H1 (cell line): ENCODE measurements around the gene SCAF1. TPM values are rescaled to one million over a fixed set of nuclear protein-coding genes. Genes with fewer than 3 reads are reported as not detected.

Experiments used
- CTCF ChIA-PET: fragments of 300-600 bp; sonication (Branson Sonifier 250); formaldehyde crosslinking; loops from one replicate; lab custom pipeline; 2021; ENCODE audit not compliant: partially characterized antibody; lab: Charles Lee
- POLR2A ChIA-PET: fragments of 300-600 bp; sonication (Branson Sonifier 250); formaldehyde crosslinking; loops from one replicate; lab custom pipeline; 2021; ENCODE audit warnings: inconsistent platforms; ENCODE audit not compliant: partially characterized antibody; lab: Charles Lee
- DNase-seq, 2 experiments: peaks; one replicate each; pipeline versions ENCODE4 v3.0.0 to v3.0.0-alpha.2; 2010 to 2022; ENCODE audit warnings: low spot score in 2 of 2, low read depth in 1 of 2, mixed read lengths in 1 of 2
- FAIRE-seq: peaks from 2 replicates; lab custom pipeline; 2011; peaks lifted over from hg19 to GRCh38; lab: Jason Lieb, UNC
- H2AFZ ChIP-seq: 2 replicates; pipeline ENCODE4 v1.8.1; 2012; ENCODE audit warnings: low read length, inconsistent platforms
- H2AK5ac ChIP-seq: 2 replicates; pipeline ENCODE4 v1.6.1; 2013; ENCODE audit warnings: low read depth, low read length
- H2BK120ac ChIP-seq: replicated peaks from 2 replicates; pipeline ENCODE3; 2013; ENCODE audit warnings: low read depth, low read length, inconsistent platforms
- H2BK12ac ChIP-seq: 2 replicates; pipeline ENCODE4 v1.6.1; 2013; ENCODE audit warnings: low read depth, low read length
- H2BK15ac ChIP-seq: 2 replicates; pipeline ENCODE4 v1.6.1; 2013; ENCODE audit warnings: low read length
- H2BK20ac ChIP-seq: 2 replicates; pipeline ENCODE4 v1.6.1; 2013; ENCODE audit warnings: low read length
- H2BK5ac ChIP-seq: 2 replicates; pipeline ENCODE4 v1.6.1; 2013; ENCODE audit warnings: low read depth, low read length
- H3K14ac ChIP-seq: 2 replicates; pipeline ENCODE4 v1.6.1; 2013; ENCODE audit warnings: inconsistent platforms; ENCODE audit not compliant: insufficient read length
- H3K18ac ChIP-seq: 2 replicates; pipeline ENCODE4 v1.6.1; 2013; ENCODE audit warnings: low read length; ENCODE audit errors: extremely low read depth
- H3K23ac ChIP-seq: 2 replicates; pipeline ENCODE4 v1.6.1; 2013; ENCODE audit warnings: inconsistent platforms; ENCODE audit not compliant: insufficient read length
- H3K23me2 ChIP-seq: 2 replicates; pipeline ENCODE4 v1.6.1; 2013; ENCODE audit warnings: low read depth, low read length
- H3K27ac ChIP-seq: 2 replicates; pipeline ENCODE4 v1.6.1; 2011; ENCODE audit warnings: low read depth, low read length, inconsistent platforms
- H3K27me3 ChIP-seq, 4 experiments: replicated peaks in 1 of 4; 1 replicate in 1 of 4; 2 replicates in 3 of 4; pipeline versions ENCODE4 v1.6.1 to v1.8.1; 2011 to 2013; ENCODE audit warnings: low read length in 3 of 4, mild to moderate bottlenecking in 3 of 4, inconsistent platforms in 2 of 4, mixed read lengths in 2 of 4, moderate library complexity in 1 of 4; ENCODE audit not compliant: control insufficient read depth in 3 of 4, insufficient read depth in 3 of 4; ENCODE audit errors: extremely low read depth in 1 of 4
- H3K36me3 ChIP-seq, 4 experiments: 2 replicates each; pipeline versions ENCODE4 v1.6.1 to v1.8.1; 2011 to 2013; ENCODE audit warnings: mild to moderate bottlenecking in 4 of 4, low read length in 3 of 4, moderate library complexity in 2 of 4, control low read depth in 1 of 4, inconsistent platforms in 1 of 4; ENCODE audit not compliant: insufficient read depth in 4 of 4, control insufficient read depth in 2 of 4
- H3K4ac ChIP-seq: replicated peaks from 2 replicates; pipeline ENCODE3; 2013; ENCODE audit warnings: low read length, low read depth, mixed read lengths, inconsistent platforms; ENCODE audit not compliant: insufficient read length
- H3K4me1 ChIP-seq, 4 experiments: replicated peaks in 1 of 4; 1 replicate in 1 of 4; 2 replicates in 3 of 4; pipeline versions ENCODE4 v1.6.1 to v1.8.1; 2011 to 2013; ENCODE audit warnings: low read length in 3 of 4, inconsistent platforms in 2 of 4, mixed read lengths in 1 of 4; ENCODE audit not compliant: insufficient read depth in 4 of 4, control insufficient read depth in 3 of 4
- H3K4me2 ChIP-seq, 2 experiments: 2 replicates each; pipeline versions ENCODE4 v1.6.1 to v1.8.1; 2011 to 2013; ENCODE audit warnings: low read depth in 2 of 2, low read length in 2 of 2, control low read depth in 1 of 2, inconsistent platforms in 1 of 2, mild to moderate bottlenecking in 1 of 2; ENCODE audit not compliant: insufficient read depth in 1 of 2
- H3K4me3 ChIP-seq, 4 experiments: fragments of 200-600, 300-600 bp in 1 of 4; sonication (generic), shearing (Covaris generic), sonication (Bioruptor Twin) in 1 of 4; 2 replicates each; pipeline versions ENCODE4 v1.5.1 to v1.8.1; 2011 to 2016; ENCODE audit warnings: low read length in 4 of 4, low read depth in 3 of 4, control low read depth in 2 of 4, inconsistent platforms in 2 of 4, mild to moderate bottlenecking in 2 of 4, mixed read lengths in 1 of 4, moderate library complexity in 1 of 4; ENCODE audit not compliant: insufficient read depth in 2 of 4; ENCODE audit errors: extremely low read depth in 1 of 4
- H3K56ac ChIP-seq: replicated peaks from 2 replicates; pipeline ENCODE3; 2013; ENCODE audit warnings: low read depth, mild to moderate bottlenecking, mixed read lengths, low read length, inconsistent platforms; ENCODE audit not compliant: insufficient read length
- H3K79me1 ChIP-seq: 2 replicates; pipeline ENCODE4 v1.6.1; 2013; ENCODE audit warnings: low read depth, low read length, control low read depth
- H3K79me2 ChIP-seq, 2 experiments: 2 replicates each; pipeline versions ENCODE4 v1.6.1 to v1.8.1; 2012 to 2013; ENCODE audit warnings: low read length in 2 of 2, mild to moderate bottlenecking in 2 of 2, inconsistent platforms in 1 of 2; ENCODE audit not compliant: insufficient read depth in 2 of 2, control insufficient read depth in 1 of 2
- H3K9ac ChIP-seq, 4 experiments: replicated peaks in 1 of 4; 1 replicate in 1 of 4; 2 replicates in 3 of 4; pipeline versions ENCODE4 v1.6.1 to v1.8.1; 2011 to 2013; ENCODE audit warnings: low read depth in 3 of 4, low read length in 3 of 4, control low read depth in 2 of 4, mild to moderate bottlenecking in 2 of 4, moderate library complexity in 2 of 4, inconsistent platforms in 1 of 4; ENCODE audit errors: extremely low read depth in 1 of 4
- H3K9me3 ChIP-seq, 2 experiments: 2 replicates each; pipeline versions ENCODE4 v1.6.1 to v1.8.1; 2012 to 2013; ENCODE audit warnings: mild to moderate bottlenecking in 2 of 2, moderate library complexity in 2 of 2, control low read depth in 1 of 2, inconsistent platforms in 1 of 2, low read depth in 1 of 2, low read length in 1 of 2, mixed read lengths in 1 of 2; ENCODE audit not compliant: insufficient read depth in 2 of 2
- H4K20me1 ChIP-seq, 2 experiments: replicated peaks in 1 of 2; 2 replicates each; pipeline versions ENCODE3 to v1.8.1; 2011 to 2013; ENCODE audit warnings: inconsistent platforms in 2 of 2, low read length in 2 of 2, mild to moderate bottlenecking in 1 of 2; ENCODE audit not compliant: insufficient read depth in 2 of 2, control insufficient read depth in 1 of 2
- H4K5ac ChIP-seq: 2 replicates; pipeline ENCODE4 v1.6.1; 2013; ENCODE audit warnings: low read length, low read depth, mixed read lengths, inconsistent platforms; ENCODE audit not compliant: insufficient read length
- H4K8ac ChIP-seq: 2 replicates; pipeline ENCODE4 v1.8.0; 2013; ENCODE audit warnings: mild to moderate bottlenecking, moderate library complexity, low read length, inconsistent platforms; ENCODE audit not compliant: insufficient read depth; ENCODE audit errors: extremely low read depth
- H4K91ac ChIP-seq: replicated peaks from 2 replicates; pipeline ENCODE3; 2013; ENCODE audit warnings: low read length, mixed read lengths, inconsistent platforms; ENCODE audit not compliant: insufficient read length
- ATF3 ChIP-seq: IDR thresholded peaks from 2 replicates; pipeline ENCODE4 v1.6.1; 2011; ENCODE audit warnings: low read depth, mild to moderate bottlenecking, low read length; ENCODE audit not compliant: insufficient read depth
- KDM5A ChIP-seq: fragments of 200-600 bp; IDR thresholded peaks from 2 replicates; pipeline ENCODE4 v1.7.1; 2012; ENCODE audit warnings: mild to moderate bottlenecking, low read length, inconsistent platforms, mixed read lengths
- PHF8 ChIP-seq: fragments of 200-600 bp; sonication (generic); conservative IDR thresholded peaks from 2 replicates; pipeline ENCODE4 v1.7.1; 2012; ENCODE audit warnings: low read depth, mild to moderate bottlenecking, inconsistent platforms, low read length, moderate library complexity
- POLR2AphosphoS5 ChIP-seq: IDR thresholded peaks from 2 replicates; pipeline ENCODE4 v1.6.1; 2011; ENCODE audit warnings: low read depth, low read length
- RFX5 ChIP-seq: IDR thresholded peaks from 2 replicates; pipeline ENCODE4 v1.6.1; 2011; ENCODE audit warnings: low read depth, low read length, improper control_type of control experiment, borderline replicate concordance
- SAP30 ChIP-seq: fragments of 300-600 bp; sonication (generic); IDR thresholded peaks from 2 replicates; pipeline ENCODE4 v1.7.1; 2012; ENCODE audit warnings: low read length, moderate library complexity, mild to moderate bottlenecking, inconsistent platforms; ENCODE audit not compliant: insufficient read depth, insufficient replicate concordance
- SIX5 ChIP-seq: IDR thresholded peaks from 2 replicates; pipeline ENCODE4 v1.6.1; 2011; ENCODE audit warnings: mild to moderate bottlenecking, low read depth, low read length
- SRF ChIP-seq: IDR thresholded peaks from 2 replicates; pipeline ENCODE4 v1.6.1; 2011; ENCODE audit warnings: mild to moderate bottlenecking, low read depth, low read length, moderate library complexity
- SUZ12 ChIP-seq: fragments of 200-600 bp; sonication (generic); IDR thresholded peaks from 2 replicates; pipeline ENCODE4 v1.6.1; 2012; ENCODE audit warnings: mild to moderate bottlenecking, inconsistent platforms, low read length, moderate library complexity, mixed read lengths
- WGBS, 2 experiments: shearing (Covaris generic) in 1 of 2; methylation state at CpG; one replicate each; pipeline versions ENCODE4 v1.1.6 to v1.1.7; 2013 to 2015; ENCODE audit warnings: low lambda C conversion rate in 2 of 2, mixed read lengths in 2 of 2, inconsistent platforms in 1 of 2, low coverage in 1 of 2, missing lambda C conversion rate in 1 of 2; ENCODE audit not compliant: insufficient replicate concordance in 2 of 2, insufficient coverage in 1 of 2, insufficient read length in 1 of 2; ENCODE audit errors: extremely low coverage in 1 of 2, missing lambda C conversion rate in 1 of 2; 5-methylcytosine and 5-hydroxymethylcytosine counted together
- polyA plus RNA-seq, 7 experiments: library from polyadenylated mRNA; depleted of rRNA in 3 of 7; stranded (reverse) in 5 of 7; unstranded in 2 of 7; fragments of >200 nt in 5 of 7; fragments of 200-250 nt in 2 of 7; gene quantifications; 1 replicate in 5 of 7; 2 replicates in 1 of 7; 4 replicates in 1 of 7; pipeline versions ENCODE4 v1.2.1 to v1.2.3, GENCODE V29; 2011 to 2013; ENCODE audit warnings: missing spikeins in 2 of 7, mixed read lengths in 2 of 7
- total RNA-seq: library from RNA; stranded (reverse); fragmentation: NEBNext Ultra II Directional; extraction: Animal tissue kit (Norgen Biotek cat#: 25700); gene quantifications from 2 replicates; pipeline ENCODE4 v1.2.1, GENCODE V29; 2021

The SCAF1 gene
- total and polyA plus RNA-seq, 2 of the 8 experiments (the other 6 are each of a cell fraction or from before 2014, with no cell fraction given) = 9.7 to 81.7 TPM

- Histone ChIP-seq H4K20me1 (peaks cover 0 to 16% of the 10 kb centered on the region in 2 experiments), H2AK5ac (no peak overlapping the region), H2AFZ (peak overlapping the region; percentile 28; the same call in 1 of the 2 replicates), H2BK5ac (peak overlapping the region; percentile 44; the same call in 1 of the 2 replicates), H3K23me2 (peaks cover 20% of the 10 kb centered on the region), H2BK120ac (no peak overlapping the region), H3K27ac (no peak overlapping the region), H3K27me3 (no peaks in the 10 kb centered on the region), H2BK20ac (no peak overlapping the region), H3K9ac (peak overlapping the region in 3 of 4 experiments; percentile 0 to 32 (median 2); a peak in 4 of 7 replicates), H2BK15ac (peak overlapping the region; percentile 92; the same call in 1 of the 2 replicates), H3K4me2 (peak overlapping the region; percentile 93 to 99), H4K5ac (peak overlapping the region; percentile 87), H4K91ac (peak overlapping the region; percentile 15), H3K79me2 (peaks cover 0 to 9% of the 10 kb centered on the region in 2 experiments; a peak in 1 of 4 replicates), H3K18ac (peak overlapping the region; percentile 91), H2BK12ac (no peak overlapping the region), H3K23ac (no peak overlapping the region), H3K14ac (no peak overlapping the region), H3K4ac (peak overlapping the region; percentile 86), H3K4me3 (peak overlapping the region; percentile 88 to 94 (median 92)), H4K8ac (no peak overlapping the region), H3K4me1 (peaks cover 0 to 25% (median 13%) of the 10 kb centered on the region in 4 experiments; a peak in 6 of 7 replicates), H3K79me1 (no peaks in the 10 kb centered on the region), H3K36me3 (peaks cover 3 to 22% (median 7%) of the 10 kb centered on the region in 4 experiments; a peak in 6 of 8 replicates), H3K56ac (peak overlapping the region; percentile 14), H3K9me3 (no peaks in the 10 kb centered on the region)
- FAIRE-seq (no peak), DNase-seq (peak in 1 of 2 experiments; percentile 84)
- 3% methylated on average over 37 of the region's 39 CpGs; no CpG with 5 or more reads in 1 of the 2 experiments for WGBS, 2 experiments
- ChIA-PET CTCF (interaction anchor here (1.2 to 3.4 kb wide), 7 partner anchors 11 to 114 kb away, joined by 4 to 11 read pairs (median 5); no protein-coding TSS in a partner anchor), POLR2A (interaction anchor here (0.6 to 12.2 kb wide), 30 partner anchors 8 to 496 kb away, joined by 3 to 168 read pairs (median 4); partner anchors contain the start of genes AKT1S1, AP2A1, BCL2L12 and IRF3)
- TF ChIP-seq SAP30 (no peak), RFX5 (no peak), SRF (no peak), POLR2AphosphoS5 (0 out of 2 replicates have a peak, but pooled peaks have one; percentile 1), SUZ12 (no peak), KDM5A (no peak), PHF8 (no peak), SIX5 (no peak), ATF3 (no peak)
Observed at GRCh38 chr19:49691243-49692146, 49.5 kb downstream of the SCAF1 start.
